HG02885 (cell line): ENCODE results near the gene DHRS7B.
A peak's percentile ranks its signal among the peaks of the same experiment; 100 is the strongest.
"Not testable (repeated sequence)": the region's sequence is repeated elsewhere in the genome, so short reads cannot be mapped to it uniquely, and the experiment has no call there.

ENCODE experiments used
- ATAC-seq: cut with Tn5 transposase; IDR thresholded peaks from one replicate; pipeline ENCODE4 v1.9.1; 2021; ENCODE audit warnings: mild to moderate bottlenecking; ENCODE audit not compliant: unreplicated experiment, poor library complexity

Gene DHRS7B

DNA sequence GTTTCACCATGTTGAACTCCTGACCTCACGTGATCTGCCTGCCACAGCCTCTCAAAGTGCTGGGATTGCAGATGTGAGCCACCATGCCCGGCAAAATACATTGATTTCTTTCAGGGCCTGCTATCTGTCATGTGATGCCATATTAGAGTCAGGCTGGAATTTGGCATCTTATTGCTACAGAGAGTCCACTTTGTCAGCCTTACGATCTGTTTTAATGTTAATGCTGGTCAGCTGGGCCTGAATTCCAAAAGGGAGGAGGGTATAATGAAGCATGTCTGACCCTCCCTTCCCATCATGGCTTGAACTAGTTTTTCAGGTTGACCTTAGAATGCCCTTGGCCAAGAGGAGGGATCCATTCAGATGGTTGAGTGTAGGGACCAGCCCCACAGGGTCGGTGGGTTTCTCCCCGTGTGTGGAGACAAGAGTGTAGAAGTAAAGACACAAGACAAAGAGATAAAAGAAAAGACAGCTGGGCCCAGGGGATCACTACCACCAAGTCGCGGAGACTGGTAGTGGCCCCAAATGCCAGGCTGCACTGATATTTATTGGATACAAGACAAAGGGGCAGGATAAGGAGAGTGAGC, 19.6 kb upstream of the DHRS7B start:
- not testable (repeated sequence) for ATAC-seq

GRCh38 chr17:21108651-21109050, 18.1 kb upstream of the DHRS7B start:
- no peak for ATAC-seq

DNA sequence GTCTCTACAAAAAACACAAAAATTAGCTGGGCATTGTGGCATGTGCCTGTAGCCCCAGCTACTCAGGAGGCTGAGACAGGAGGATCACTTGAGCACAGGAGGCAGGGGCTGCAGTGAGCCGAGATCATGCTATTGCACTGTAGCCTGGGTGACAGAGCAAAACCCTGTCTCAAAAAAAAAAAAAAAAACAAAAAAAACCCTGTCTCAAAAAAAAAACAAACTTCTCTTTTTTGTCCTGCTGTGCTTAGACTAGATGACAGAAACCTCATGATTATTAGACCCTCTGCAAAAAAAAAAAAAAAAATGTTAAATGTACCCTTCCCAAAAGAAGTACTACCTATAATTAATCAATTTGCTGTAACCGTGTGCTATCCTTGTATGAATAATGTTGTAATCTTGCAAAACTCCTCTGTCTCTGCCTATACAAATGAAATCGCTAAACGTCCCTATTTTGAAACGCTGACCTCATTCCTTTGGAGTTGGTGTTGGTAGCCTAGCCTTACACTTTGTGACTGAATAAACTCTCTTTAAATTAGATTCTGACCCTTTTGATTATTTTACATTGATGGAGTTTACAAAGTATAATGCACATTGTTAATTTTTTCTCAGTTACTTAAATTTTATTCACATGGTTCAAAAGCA, 13.6 kb upstream of the DHRS7B start:
- ATAC-seq: no peak

GRCh38 chr17:21113716-21114115, 13.0 kb upstream of the DHRS7B start:
- ATAC-seq: no peak

- ATAC-seq: not testable (repeated sequence)
Measured at GRCh38 chr17:21114791-21115190, 12.0 kb upstream of the DHRS7B start.

GRCh38 chr17:21119247-21119918, 7.4 kb upstream of the DHRS7B start:
- peak; percentile 58 for ATAC-seq

GRCh38 chr17:21119919-21120249, 6.9 kb upstream of the DHRS7B start:
- no peak for ATAC-seq

GRCh38 chr17:21124086-21124485, 2.7 kb upstream of the DHRS7B start:
- ATAC-seq: no peak

GRCh38 chr17:21124517-21124916, 2.2 kb upstream of the DHRS7B start:
- ATAC-seq: not testable (repeated sequence)

DNA sequence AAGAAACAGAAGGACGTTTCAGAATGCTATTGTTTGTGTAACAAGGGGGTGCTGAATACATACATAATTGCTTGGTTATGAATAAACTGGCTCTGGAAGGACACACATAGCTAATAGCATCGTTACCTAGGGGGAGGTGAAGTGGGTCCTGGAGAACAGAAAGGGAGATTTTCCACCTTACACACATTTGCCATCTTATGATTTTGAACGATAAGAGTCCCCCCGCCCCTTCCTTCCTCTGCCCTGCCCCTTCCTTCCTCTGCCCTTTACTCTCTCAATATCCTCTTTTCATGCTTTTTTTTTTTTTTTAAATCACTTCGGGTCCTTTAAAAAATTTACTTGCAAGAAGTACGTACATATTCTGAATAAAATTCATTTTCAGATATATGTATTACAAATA, 902 bp upstream of the DHRS7B start:
- no peak for ATAC-seq

- ATAC-seq: peak; percentile 1
Measured at GRCh38 chr17:21127509-21128077, 829 bp downstream of the DHRS7B start.

DNA sequence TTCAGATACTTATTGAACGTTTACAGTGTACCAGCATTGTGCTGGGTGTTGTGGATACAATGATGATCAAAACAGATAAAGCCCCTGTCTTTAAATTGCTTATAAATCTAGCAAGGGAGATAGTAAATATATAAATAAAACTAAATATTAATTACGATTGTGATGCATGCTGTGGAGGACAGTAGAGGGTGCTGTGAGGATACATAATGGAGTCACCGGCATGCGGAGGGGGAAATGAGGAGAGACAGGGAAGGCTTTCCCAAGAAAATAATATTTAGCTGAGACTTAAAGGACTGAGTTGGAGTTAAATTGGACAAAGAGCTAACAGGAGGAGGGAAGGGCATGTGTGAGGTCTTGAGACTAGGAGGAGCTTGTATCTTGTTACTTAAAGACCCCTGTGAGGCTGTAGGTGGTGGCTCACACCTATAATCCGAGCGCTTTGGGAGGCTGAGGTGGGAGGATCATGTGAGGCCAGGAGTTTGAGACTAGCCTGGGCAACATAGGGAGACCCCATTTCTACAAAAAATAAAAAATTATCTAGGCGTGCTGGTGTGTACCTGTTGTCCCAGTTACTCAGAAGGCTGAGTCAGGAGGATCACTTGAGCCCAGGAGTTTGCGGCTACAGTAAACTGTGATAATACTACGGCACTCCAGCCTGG, 2.4 kb downstream of the DHRS7B start:
- no peak for ATAC-seq

GRCh38 chr17:21131137-21131536, 4.4 kb downstream of the DHRS7B start:
- ATAC-seq: no peak

DNA sequence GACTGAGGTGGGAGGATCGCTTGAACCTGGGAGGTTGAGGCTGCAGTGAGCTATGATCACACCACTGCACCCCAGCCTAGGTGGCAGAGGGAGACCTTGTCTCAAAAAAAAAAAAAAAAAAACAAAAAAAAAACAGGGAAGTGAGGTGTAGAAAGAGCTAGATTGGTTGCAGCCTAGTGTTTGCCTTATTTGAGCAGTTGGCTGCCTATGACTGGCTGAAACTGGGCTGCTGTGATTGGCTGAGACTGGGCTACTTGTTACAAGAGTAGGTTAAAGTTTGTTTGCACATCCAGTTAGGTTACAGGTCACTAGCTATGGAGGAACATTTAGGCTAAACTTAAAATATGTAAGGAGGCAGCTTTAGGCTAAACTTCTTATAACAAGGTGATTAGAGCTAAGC, 5.7 kb downstream of the DHRS7B start:
- ATAC-seq: no peak

- no peak for ATAC-seq
Measured at GRCh38 chr17:21134559-21134958, 7.8 kb downstream of the DHRS7B start.

GRCh38 chr17:21140911-21141310, 14.1 kb downstream of the DHRS7B start:
- ATAC-seq: no peak

- no peak for ATAC-seq
Measured at GRCh38 chr17:21141331-21141730, 14.6 kb downstream of the DHRS7B start.

GRCh38 chr17:21142065-21142464, 15.3 kb downstream of the DHRS7B start:
- ATAC-seq: not testable (repeated sequence)

- ATAC-seq: no peak
Measured at GRCh38 chr17:21143695-21144094, 16.9 kb downstream of the DHRS7B start.

GRCh38 chr17:21144299-21144698, 17.5 kb downstream of the DHRS7B start:
- ATAC-seq: not testable (repeated sequence)
